Measurements from ENCODE around the gene CSRNP3.

DNA sequence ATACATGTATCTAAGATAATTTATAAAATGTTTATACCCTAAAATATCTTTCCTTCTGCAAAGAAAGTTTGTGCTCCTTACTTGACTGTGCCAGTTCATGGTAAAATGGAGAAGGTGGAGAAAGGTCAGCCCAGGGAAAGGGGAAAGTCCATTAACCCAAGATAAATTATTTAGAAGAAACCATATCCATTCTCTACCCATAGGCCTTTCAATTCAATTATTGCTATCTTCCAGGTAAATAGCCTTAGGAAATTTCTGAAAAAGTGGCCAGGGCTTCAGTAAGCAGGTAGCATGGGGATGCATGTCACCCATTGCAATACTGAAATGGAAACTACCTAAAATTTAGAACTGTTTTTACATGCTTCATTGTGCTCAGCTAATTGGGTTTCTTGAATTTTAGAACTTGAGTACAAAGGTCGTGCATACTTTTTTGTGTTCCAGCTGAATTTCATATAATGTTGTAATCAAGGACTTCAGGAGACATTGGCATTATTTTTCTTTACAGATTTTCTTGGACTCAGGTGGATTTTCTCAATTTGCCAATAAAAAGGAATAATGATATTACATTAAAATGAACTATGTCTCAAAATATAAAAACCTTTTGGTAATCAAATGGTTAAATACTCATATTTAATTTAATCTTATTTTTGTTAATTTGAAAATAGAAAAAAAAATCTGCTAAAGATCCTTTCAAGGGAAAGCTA is 124.9 kb downstream of the CSRNP3 start:
- TF ChIP-seq, protein P1, sequence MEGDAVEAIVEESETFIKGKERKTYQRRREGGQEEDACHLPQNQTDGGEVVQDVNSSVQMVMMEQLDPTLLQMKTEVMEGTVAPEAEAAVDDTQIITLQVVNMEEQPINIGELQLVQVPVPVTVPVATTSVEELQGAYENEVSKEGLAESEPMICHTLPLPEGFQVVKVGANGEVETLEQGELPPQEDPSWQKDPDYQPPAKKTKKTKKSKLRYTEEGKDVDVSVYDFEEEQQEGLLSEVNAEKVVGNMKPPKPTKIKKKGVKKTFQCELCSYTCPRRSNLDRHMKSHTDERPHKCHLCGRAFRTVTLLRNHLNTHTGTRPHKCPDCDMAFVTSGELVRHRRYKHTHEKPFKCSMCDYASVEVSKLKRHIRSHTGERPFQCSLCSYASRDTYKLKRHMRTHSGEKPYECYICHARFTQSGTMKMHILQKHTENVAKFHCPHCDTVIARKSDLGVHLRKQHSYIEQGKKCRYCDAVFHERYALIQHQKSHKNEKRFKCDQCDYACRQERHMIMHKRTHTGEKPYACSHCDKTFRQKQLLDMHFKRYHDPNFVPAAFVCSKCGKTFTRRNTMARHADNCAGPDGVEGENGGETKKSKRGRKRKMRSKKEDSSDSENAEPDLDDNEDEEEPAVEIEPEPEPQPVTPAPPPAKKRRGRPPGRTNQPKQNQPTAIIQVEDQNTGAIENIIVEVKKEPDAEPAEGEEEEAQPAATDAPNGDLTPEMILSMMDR (IDR thresholded peaks at IDR 0.05; ENCODE audit: low read depth, low read length, missing input control), result no peak
- TF ChIP-seq, protein P2, sequence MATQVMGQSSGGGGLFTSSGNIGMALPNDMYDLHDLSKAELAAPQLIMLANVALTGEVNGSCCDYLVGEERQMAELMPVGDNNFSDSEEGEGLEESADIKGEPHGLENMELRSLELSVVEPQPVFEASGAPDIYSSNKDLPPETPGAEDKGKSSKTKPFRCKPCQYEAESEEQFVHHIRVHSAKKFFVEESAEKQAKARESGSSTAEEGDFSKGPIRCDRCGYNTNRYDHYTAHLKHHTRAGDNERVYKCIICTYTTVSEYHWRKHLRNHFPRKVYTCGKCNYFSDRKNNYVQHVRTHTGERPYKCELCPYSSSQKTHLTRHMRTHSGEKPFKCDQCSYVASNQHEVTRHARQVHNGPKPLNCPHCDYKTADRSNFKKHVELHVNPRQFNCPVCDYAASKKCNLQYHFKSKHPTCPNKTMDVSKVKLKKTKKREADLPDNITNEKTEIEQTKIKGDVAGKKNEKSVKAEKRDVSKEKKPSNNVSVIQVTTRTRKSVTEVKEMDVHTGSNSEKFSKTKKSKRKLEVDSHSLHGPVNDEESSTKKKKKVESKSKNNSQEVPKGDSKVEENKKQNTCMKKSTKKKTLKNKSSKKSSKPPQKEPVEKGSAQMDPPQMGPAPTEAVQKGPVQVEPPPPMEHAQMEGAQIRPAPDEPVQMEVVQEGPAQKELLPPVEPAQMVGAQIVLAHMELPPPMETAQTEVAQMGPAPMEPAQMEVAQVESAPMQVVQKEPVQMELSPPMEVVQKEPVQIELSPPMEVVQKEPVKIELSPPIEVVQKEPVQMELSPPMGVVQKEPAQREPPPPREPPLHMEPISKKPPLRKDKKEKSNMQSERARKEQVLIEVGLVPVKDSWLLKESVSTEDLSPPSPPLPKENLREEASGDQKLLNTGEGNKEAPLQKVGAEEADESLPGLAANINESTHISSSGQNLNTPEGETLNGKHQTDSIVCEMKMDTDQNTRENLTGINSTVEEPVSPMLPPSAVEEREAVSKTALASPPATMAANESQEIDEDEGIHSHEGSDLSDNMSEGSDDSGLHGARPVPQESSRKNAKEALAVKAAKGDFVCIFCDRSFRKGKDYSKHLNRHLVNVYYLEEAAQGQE (IDR thresholded peaks at IDR 0.05), result no peak
- TF ChIP-seq HNF4A (conservative IDR thresholded peaks at IDR 0.05) (no peak), GABPA (IDR thresholded peaks at IDR 0.05 in 1 of 2, conservative IDR thresholded peaks at IDR 0.05 in 1 of 2) (no peak), TAF1 (conservative IDR thresholded peaks at IDR 0.05) (no peak), EGR1 (IDR thresholded peaks at IDR 0.05; ENCODE audit: low read depth in 2 of 2) (no peak), RAD21 (IDR thresholded peaks at IDR 0.05) (no peak), YY1 (IDR thresholded peaks at IDR 0.05) (no peak), SP1 (IDR thresholded peaks at IDR 0.05) (no peak), JUND (IDR thresholded peaks at IDR 0.05) (no peak), NR2F2 (IDR thresholded peaks at IDR 0.05) (no peak)
- TF ChIP-seq, protein P3, sequence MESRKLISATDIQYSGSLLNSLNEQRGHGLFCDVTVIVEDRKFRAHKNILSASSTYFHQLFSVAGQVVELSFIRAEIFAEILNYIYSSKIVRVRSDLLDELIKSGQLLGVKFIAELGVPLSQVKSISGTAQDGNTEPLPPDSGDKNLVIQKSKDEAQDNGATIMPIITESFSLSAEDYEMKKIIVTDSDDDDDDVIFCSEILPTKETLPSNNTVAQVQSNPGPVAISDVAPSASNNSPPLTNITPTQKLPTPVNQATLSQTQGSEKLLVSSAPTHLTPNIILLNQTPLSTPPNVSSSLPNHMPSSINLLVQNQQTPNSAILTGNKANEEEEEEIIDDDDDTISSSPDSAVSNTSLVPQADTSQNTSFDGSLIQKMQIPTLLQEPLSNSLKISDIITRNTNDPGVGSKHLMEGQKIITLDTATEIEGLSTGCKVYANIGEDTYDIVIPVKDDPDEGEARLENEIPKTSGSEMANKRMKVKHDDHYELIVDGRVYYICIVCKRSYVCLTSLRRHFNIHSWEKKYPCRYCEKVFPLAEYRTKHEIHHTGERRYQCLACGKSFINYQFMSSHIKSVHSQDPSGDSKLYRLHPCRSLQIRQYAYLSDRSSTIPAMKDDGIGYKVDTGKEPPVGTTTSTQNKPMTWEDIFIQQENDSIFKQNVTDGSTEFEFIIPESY (IDR thresholded peaks at IDR 0.05), result no peak
- TF ChIP-seq, protein P4, sequence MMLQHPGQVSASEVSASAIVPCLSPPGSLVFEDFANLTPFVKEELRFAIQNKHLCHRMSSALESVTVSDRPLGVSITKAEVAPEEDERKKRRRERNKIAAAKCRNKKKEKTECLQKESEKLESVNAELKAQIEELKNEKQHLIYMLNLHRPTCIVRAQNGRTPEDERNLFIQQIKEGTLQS (IDR thresholded peaks at IDR 0.05), result no peak

All from liver (tissue), 3 donors.